B cell (primary cell): ENCODE results near the gene PDLIM4. TPM values are rescaled to one million over a fixed set of nuclear protein-coding genes. Genes with fewer than 3 reads are reported as not detected.

Source experiments
- ATAC-seq: fragments of 200-7000 bp; cut with Tn5 transposase; one replicate; pipeline ENCODE4 v1.10.0; 2021; ENCODE audit warnings: low read depth, mild to moderate bottlenecking, moderate number of reproducible peaks, moderate library complexity
- CTCF ChIA-PET: fragments of 350-600 bp; sonication (Branson Sonifier 250); formaldehyde crosslinking; loops from one replicate; lab custom pipeline; 2021; ENCODE audit warnings: antibody characterized with exemption, inconsistent platforms; lab: Charles Lee
- POLR2A ChIA-PET: fragments of 350-600 bp; sonication (Branson Sonifier 250); formaldehyde crosslinking; loops from one replicate; lab custom pipeline; 2021; ENCODE audit warnings: antibody characterized with exemption; lab: Charles Lee
- DNase-seq: peaks from one replicate; pipeline ENCODE4 v3.0.0; 2013
- H2AFZ ChIP-seq: 2 replicates; pipeline ENCODE4 v1.6.1; 2012; ENCODE audit warnings: mild to moderate bottlenecking, low read depth, low read length; ENCODE audit not compliant: insufficient read depth, poor library complexity, severe bottlenecking
- H3K27ac ChIP-seq, 2 donors: 1 replicate in 1 of 2; 2 replicates in 1 of 2; pipeline ENCODE4 v1.5.1; 2012 to 2013; ENCODE audit warnings: low read length in 2 of 2, mild to moderate bottlenecking in 2 of 2, moderate library complexity in 1 of 2
- H3K27me3 ChIP-seq, 4 experiments: fragments of 200-600 bp in 1 of 4; sonication (generic) in 1 of 4; replicated peaks in 1 of 4; 1 replicate in 2 of 4; 2 replicates in 2 of 4; pipeline versions ENCODE4 v1.6.1 to v1.7.0; 2013 to 2016; ENCODE audit warnings: low read length in 3 of 4, mild to moderate bottlenecking in 2 of 4, mixed read lengths in 1 of 4, moderate library complexity in 1 of 4; ENCODE audit not compliant: insufficient read depth in 4 of 4, control insufficient read depth in 3 of 4; ENCODE audit errors: control extremely low read depth in 1 of 4
- H3K36me3 ChIP-seq, 2 experiments: replicated peaks in 1 of 2; 1 replicate in 1 of 2; 2 replicates in 1 of 2; pipeline versions ENCODE4 v1.6.1 to v1.7.1; 2013; ENCODE audit warnings: low read length in 1 of 2; ENCODE audit not compliant: insufficient read depth in 2 of 2, control insufficient read depth in 1 of 2; ENCODE audit errors: control extremely low read depth in 1 of 2, extremely low read depth in 1 of 2
- H3K4me1 ChIP-seq, 2 donors: fragments of 200-600 bp in 1 of 2; sonication (generic) in 1 of 2; 1 replicate in 1 of 2; 2 replicates in 1 of 2; pipeline versions ENCODE4 v1.5.1 to v1.6.1; 2013 to 2017; ENCODE audit warnings: low read length in 2 of 2; ENCODE audit not compliant: control insufficient read depth in 2 of 2, insufficient read depth in 2 of 2
- H3K4me2 ChIP-seq: replicated peaks from 2 replicates; pipeline ENCODE3; 2012; ENCODE audit warnings: mild to moderate bottlenecking, low read depth, low read length; ENCODE audit not compliant: poor library complexity, severe bottlenecking
- H3K4me3 ChIP-seq, 5 experiments: fragments of 200-600 bp in 1 of 5; sonication (generic) in 1 of 5; 1 replicate in 3 of 5; 2 replicates in 2 of 5; pipeline versions ENCODE4 v1.5.1 to v1.7.0; 2011 to 2016; ENCODE audit warnings: low read length in 4 of 5, mild to moderate bottlenecking in 4 of 5, low read depth in 2 of 5, control low read depth in 1 of 5, moderate library complexity in 1 of 5; ENCODE audit not compliant: insufficient read depth in 1 of 5; ENCODE audit errors: control extremely low read depth in 1 of 5, extremely low read depth in 1 of 5
- H3K79me2 ChIP-seq: fragments of 200-600 bp; sonication (generic); one replicate; pipeline ENCODE4 v1.6.0; 2016; ENCODE audit warnings: low read length; ENCODE audit not compliant: control insufficient read depth, insufficient read depth
- H3K9ac ChIP-seq: fragments of 200-600 bp; sonication (generic); 2 replicates; pipeline ENCODE4 v1.6.1; 2017; ENCODE audit warnings: mild to moderate bottlenecking, low read length, moderate library complexity
- H3K9me3 ChIP-seq, 3 donors: one replicate each; pipeline versions ENCODE4 v1.6.1 to v1.7.1; 2013; ENCODE audit warnings: low read length in 2 of 3; ENCODE audit not compliant: control insufficient read depth in 2 of 3, insufficient read depth in 1 of 3; ENCODE audit errors: control extremely low read depth in 1 of 3
- H4K20me1 ChIP-seq: 2 replicates; pipeline ENCODE4 v1.6.0; 2012; ENCODE audit warnings: mild to moderate bottlenecking, low read length; ENCODE audit not compliant: insufficient read depth, control insufficient read depth, poor library complexity, severe bottlenecking
- H3K27ac Mint-ChIP-seq: one replicate; pipeline ENCODE4 v1.8.0; 2021; ENCODE audit warnings: mixed read lengths
- H3K27me3 Mint-ChIP-seq: one replicate; pipeline ENCODE4 v1.8.0; 2021; ENCODE audit warnings: mixed read lengths
- H3K4me1 Mint-ChIP-seq: one replicate; pipeline ENCODE4 v1.8.0; 2021; ENCODE audit warnings: mixed read lengths
- H3K4me3 Mint-ChIP-seq: one replicate; pipeline ENCODE4 v1.8.0; 2021; ENCODE audit warnings: mixed read lengths
- H3K9me3 Mint-ChIP-seq: one replicate; pipeline ENCODE4 v1.8.0; 2022; ENCODE audit warnings: mixed read lengths; ENCODE audit not compliant: insufficient read depth
- CTCF ChIP-seq: fragments of 200-600 bp; IDR thresholded peaks from one replicate; pipeline ENCODE4 v1.8.0; 2022; ENCODE audit warnings: antibody characterized with exemption, mild to moderate bottlenecking
- EZH2 ChIP-seq: IDR thresholded peaks from 2 replicates; pipeline ENCODE4 v1.6.1; 2012; ENCODE audit warnings: borderline replicate concordance, low read depth, mild to moderate bottlenecking, moderate library complexity, low read length; ENCODE audit not compliant: insufficient read depth, poor library complexity, severe bottlenecking
- WGBS: methylation state at CpG from one replicate; pipeline ENCODE4 v1.1.5; 2013; ENCODE audit warnings: missing lambda C conversion rate; ENCODE audit not compliant: insufficient coverage; 5-methylcytosine and 5-hydroxymethylcytosine counted together
- intact Hi-C: fragments of 100-400 bp; cut with micrococcal nuclease; formaldehyde crosslinking; loops from one replicate; pipeline ENCODE4 v1.10.0; 2022
- polyA plus RNA-seq: library from polyadenylated mRNA; depleted of rRNA; stranded (reverse); fragments of >200 nt; gene quantifications from 2 replicates; pipeline ENCODE4 v1.2.3, GENCODE V29; 2012
- total RNA-seq, 2 donors: library from RNA; stranded (reverse); fragments of 120-200 nt in 1 of 2; gene quantifications; 1 replicate in 1 of 2; 2 replicates in 1 of 2; pipeline versions ENCODE4 v1.2.3 to v1.2.4, GENCODE V29; 2013 to 2022

The PDLIM4 gene
- total and polyA plus RNA-seq, 2 donors (not counting 1 experiment from before 2014, with no cell fraction given), result not detected

- H3K27ac ChIP-seq, result no peak overlapping the region
- no peaks in the 10 kb centered on the region for H4K20me1 ChIP-seq
- H3K79me2 ChIP-seq, result no peaks in the 10 kb centered on the region
- H3K4me1 ChIP-seq, result peaks cover 0 to 11% of the 10 kb centered on the region in 2 donors
- no CpG with 5 or more reads among the region's 3 CpGs for WGBS
- TF ChIP-seq CTCF, result no peak
- TF ChIP-seq EZH2, result no peak
- Mint-ChIP-seq H3K27me3 (peaks cover 33% of the 10 kb centered on the region), H3K4me3 (no peak overlapping the region), H3K4me1 (peaks cover 7% of the 10 kb centered on the region), H3K27ac (no peak overlapping the region), H3K9me3 (no peaks in the 10 kb centered on the region)
- H3K4me2 ChIP-seq, result no peak overlapping the region
- CTCF ChIA-PET, result no interaction called here
- POLR2A ChIA-PET, result no interaction called here
- no peak overlapping the region for H3K9ac ChIP-seq
- H3K9me3 ChIP-seq, result peaks cover 0 to 5% (median 0%) of the 10 kb centered on the region in 3 donors
- H3K36me3 ChIP-seq, result no peaks in the 10 kb centered on the region
- intact Hi-C loops, result no loop called here
- H2AFZ ChIP-seq, result no peak overlapping the region
- DNase-seq, result no peak
- peaks cover 0 to 22% (median 12%) of the 10 kb centered on the region in 4 experiments for H3K27me3 ChIP-seq
- H3K4me3 ChIP-seq, result no peak overlapping the region
- no peak for ATAC-seq
These were observed 31.6 kb downstream of the PDLIM4 start for GRCh38 chr5:132289097-132289496.

GRCh38 chr5:132291026-132291425 lies 33.5 kb downstream of the PDLIM4 start:
- DNase-seq (no peak), ATAC-seq (no peak)
- H3K36me3 ChIP-seq, result no peaks in the 10 kb centered on the region
- Mint-ChIP-seq H3K27me3 (peaks cover 48% of the 10 kb centered on the region), H3K4me3 (no peak overlapping the region), H3K27ac (no peak overlapping the region), H3K9me3 (no peaks in the 10 kb centered on the region), H3K4me1 (peaks cover 21% of the 10 kb centered on the region)
- H3K27ac ChIP-seq, result no peak overlapping the region
- POLR2A ChIA-PET, result no interaction called here
- intact Hi-C loops, result loop anchor here (5.0 to 10.0 kb wide), 2 partner anchors 76 to 214 kb away; partner anchors contain the start of gene SLC22A5
- CTCF ChIA-PET, result interaction anchor here (0.9 to 1.5 kb wide), 3 partner anchors 18 to 529 kb away, joined by 3 to 4 read pairs (median 4); no protein-coding TSS in a partner anchor
- H2AFZ ChIP-seq, result no peak overlapping the region
- no peak overlapping the region for H3K4me2 ChIP-seq
- peaks cover 0 to 5% (median 0%) of the 10 kb centered on the region in 3 donors for H3K9me3 ChIP-seq
- no peaks in the 10 kb centered on the region for H4K20me1 ChIP-seq
- no CpG with 5 or more reads among the region's 2 CpGs for WGBS
- H3K27me3 ChIP-seq, result peaks cover 0 to 39% (median 23%) of the 10 kb centered on the region in 4 experiments
- peaks cover 15 to 23% of the 10 kb centered on the region in 2 donors for H3K4me1 ChIP-seq
- no peaks in the 10 kb centered on the region for H3K79me2 ChIP-seq
- no peak overlapping the region for H3K4me3 ChIP-seq
- TF ChIP-seq EZH2 (no peak), CTCF (no peak)
- no peak overlapping the region for H3K9ac ChIP-seq
